Calu3 (cell line): Measurements from ENCODE around the gene AGPAT4. TPM values are rescaled to one million over a fixed set of nuclear protein-coding genes. Genes with fewer than 3 reads are reported as not detected.

Experiments used
- BruUV-seq: library from RNA; stranded (reverse); fragments of 400-500 nt; replicated peaks from 2 replicates; lab custom pipeline; 2021; lab: Mats Ljungman, UMichigan
- CTCF ChIA-PET: fragments of 300-600 bp; sonication (Branson Sonifier 250); formaldehyde crosslinking; loops from one replicate; lab custom pipeline; 2022; ENCODE audit warnings: antibody characterized with exemption; lab: Charles Lee
- DNase-seq: peaks from one replicate; pipeline ENCODE4 v3.0.0; 2022
- H3K27ac Mint-ChIP-seq: one replicate; pipeline ENCODE4 v1.8.0; 2022; ENCODE audit warnings: mixed read lengths; ENCODE audit not compliant: unreplicated experiment
- H3K27me3 Mint-ChIP-seq: one replicate; pipeline ENCODE4 v1.8.0; 2022; ENCODE audit warnings: mixed read lengths; ENCODE audit not compliant: unreplicated experiment
- H3K36me3 Mint-ChIP-seq: one replicate; pipeline ENCODE4 v1.8.0; 2022; ENCODE audit warnings: mild to moderate bottlenecking, moderate library complexity, mixed read lengths; ENCODE audit not compliant: insufficient read depth, unreplicated experiment
- H3K4me1 Mint-ChIP-seq: one replicate; pipeline ENCODE4 v1.8.0; 2022; ENCODE audit warnings: mild to moderate bottlenecking, low read depth, mixed read lengths; ENCODE audit not compliant: unreplicated experiment
- H3K4me3 Mint-ChIP-seq: one replicate; pipeline ENCODE4 v1.8.0; 2022; ENCODE audit warnings: mild to moderate bottlenecking, low read depth, moderate library complexity, mixed read lengths; ENCODE audit not compliant: unreplicated experiment
- H3K9me3 Mint-ChIP-seq: one replicate; pipeline ENCODE4 v1.8.0; 2022; ENCODE audit warnings: low read depth, mixed read lengths; ENCODE audit not compliant: unreplicated experiment
- intact Hi-C: fragments of 100-400 bp; cut with micrococcal nuclease; formaldehyde crosslinking; loops from one replicate; pipeline ENCODE4 v1.10.0; 2022; ENCODE audit not compliant: unreplicated experiment
- total RNA-seq: library from RNA; stranded (reverse); gene quantifications from 2 replicates; pipeline ENCODE4 v1.2.3, GENCODE V29; 2022
- TF ChIP-seq, protein P1 (sequence below): fragments of 200-600 bp; IDR thresholded peaks from one replicate; pipeline ENCODE4 v1.8.0; 2022; ENCODE audit warnings: antibody characterized with exemption; ENCODE audit not compliant: unreplicated experiment

AGPAT4 gene
- total RNA-seq, 1 experiment from 2014 or later = 11.3 TPM

DNA sequence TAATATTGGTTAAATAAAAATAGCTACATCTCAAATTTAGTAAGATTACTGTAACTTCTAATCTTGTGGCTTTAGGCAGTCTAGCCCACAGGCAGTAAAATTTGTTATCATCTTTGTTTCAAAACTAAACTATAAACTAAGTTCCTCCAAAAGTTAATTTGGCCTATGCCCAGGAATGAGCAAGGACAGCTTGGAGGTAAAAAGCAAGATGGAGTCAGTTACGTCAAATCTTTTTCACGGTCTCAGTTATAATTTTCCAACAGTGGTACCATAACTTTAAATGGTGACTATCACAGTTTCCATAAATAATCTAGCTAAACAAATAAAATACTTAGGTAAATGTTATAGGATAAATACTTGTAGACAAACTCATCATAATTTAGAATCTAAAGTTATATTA is 63.0 kb downstream of the AGPAT4 start:
- Mint-ChIP-seq H3K4me3 (no peak overlapping the region), H3K9me3 (peaks cover 23% of the 10 kb centered on the region), H3K27me3 (no peaks in the 10 kb centered on the region), H3K36me3 (peaks cover 4% of the 10 kb centered on the region), H3K4me1 (no peaks in the 10 kb centered on the region), H3K27ac (no peak overlapping the region)
- CTCF ChIA-PET = no interaction called here
- DNase-seq = no peak
- BruUV-seq = no TSS peak
- intact Hi-C loops = no loop called here
- TF ChIP-seq, protein P1, sequence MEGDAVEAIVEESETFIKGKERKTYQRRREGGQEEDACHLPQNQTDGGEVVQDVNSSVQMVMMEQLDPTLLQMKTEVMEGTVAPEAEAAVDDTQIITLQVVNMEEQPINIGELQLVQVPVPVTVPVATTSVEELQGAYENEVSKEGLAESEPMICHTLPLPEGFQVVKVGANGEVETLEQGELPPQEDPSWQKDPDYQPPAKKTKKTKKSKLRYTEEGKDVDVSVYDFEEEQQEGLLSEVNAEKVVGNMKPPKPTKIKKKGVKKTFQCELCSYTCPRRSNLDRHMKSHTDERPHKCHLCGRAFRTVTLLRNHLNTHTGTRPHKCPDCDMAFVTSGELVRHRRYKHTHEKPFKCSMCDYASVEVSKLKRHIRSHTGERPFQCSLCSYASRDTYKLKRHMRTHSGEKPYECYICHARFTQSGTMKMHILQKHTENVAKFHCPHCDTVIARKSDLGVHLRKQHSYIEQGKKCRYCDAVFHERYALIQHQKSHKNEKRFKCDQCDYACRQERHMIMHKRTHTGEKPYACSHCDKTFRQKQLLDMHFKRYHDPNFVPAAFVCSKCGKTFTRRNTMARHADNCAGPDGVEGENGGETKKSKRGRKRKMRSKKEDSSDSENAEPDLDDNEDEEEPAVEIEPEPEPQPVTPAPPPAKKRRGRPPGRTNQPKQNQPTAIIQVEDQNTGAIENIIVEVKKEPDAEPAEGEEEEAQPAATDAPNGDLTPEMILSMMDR = no peak

DNA sequence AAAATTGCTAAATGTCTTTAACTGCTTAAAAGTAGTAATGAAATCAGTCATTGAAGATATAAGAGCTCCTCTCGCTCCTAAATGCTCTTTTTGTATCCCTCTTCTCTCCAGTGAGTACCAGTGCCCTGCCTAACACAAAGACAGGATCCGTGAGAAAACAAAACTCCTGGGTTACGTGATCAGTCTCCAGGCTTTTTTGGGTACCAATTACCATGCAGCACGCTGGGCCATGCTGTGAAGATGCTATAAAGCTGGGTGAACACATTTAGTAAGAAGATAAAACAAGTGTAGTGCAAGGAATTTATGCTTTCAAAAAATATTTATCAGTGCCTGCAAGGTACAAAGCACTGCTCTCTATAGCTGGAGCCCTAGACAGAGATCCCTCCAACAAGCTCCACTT is 66.7 kb downstream of the AGPAT4 start:
- TF ChIP-seq, protein P1 = no peak
- Mint-ChIP-seq H3K9me3 (peaks cover 20% of the 10 kb centered on the region), H3K4me1 (no peaks in the 10 kb centered on the region), H3K27me3 (no peaks in the 10 kb centered on the region), H3K4me3 (no peak overlapping the region), H3K36me3 (no peaks in the 10 kb centered on the region), H3K27ac (no peak overlapping the region)
- DNase-seq = no peak
- intact Hi-C loops = no loop called here
- no TSS peak for BruUV-seq
- CTCF ChIA-PET = no interaction called here

DNA sequence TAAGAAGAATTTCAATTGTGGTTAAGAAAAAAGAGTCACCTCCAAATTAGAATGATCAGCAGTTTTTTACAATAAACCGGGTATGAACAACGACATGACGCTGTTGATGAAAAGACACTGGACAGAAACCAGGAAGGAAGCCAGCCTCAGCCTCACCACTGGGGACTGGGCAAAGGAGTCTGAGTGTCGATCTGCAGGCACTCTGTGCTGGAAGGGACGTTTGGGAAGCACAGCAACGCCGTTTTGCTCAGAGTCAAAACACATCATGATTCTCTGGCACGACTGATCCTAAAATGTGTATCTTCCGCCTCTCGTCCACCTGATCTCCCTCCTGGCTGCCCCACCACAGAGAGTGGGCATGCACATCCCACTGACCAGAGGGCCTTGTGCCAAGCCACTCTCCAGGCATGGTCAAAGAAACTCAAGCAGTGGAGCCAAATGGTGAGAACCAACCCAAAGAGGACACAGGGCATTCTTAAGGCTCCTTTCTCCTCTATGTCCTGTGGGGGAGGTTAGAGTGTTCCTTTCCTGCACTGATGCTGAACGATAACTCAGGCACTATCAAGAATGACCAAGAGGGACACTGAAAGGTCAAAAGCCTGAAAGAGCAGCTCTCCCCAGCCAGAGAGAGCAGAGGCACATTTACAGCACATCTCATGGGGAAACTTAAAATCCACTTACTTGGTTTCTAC is 68.8 kb downstream of the AGPAT4 start:
- H3K9me3 Mint-ChIP-seq = peaks cover 17% of the 10 kb centered on the region
- BruUV-seq = no TSS peak
- CTCF ChIA-PET = no interaction called here
- TF ChIP-seq, protein P1 = no peak
- H3K27me3 Mint-ChIP-seq = no peaks in the 10 kb centered on the region
- no peaks in the 10 kb centered on the region for H3K36me3 Mint-ChIP-seq
- intact Hi-C loops = no loop called here
- H3K4me1 Mint-ChIP-seq = no peaks in the 10 kb centered on the region
- DNase-seq = no peak
- no peak overlapping the region for H3K4me3 Mint-ChIP-seq
- no peak overlapping the region for H3K27ac Mint-ChIP-seq

DNA sequence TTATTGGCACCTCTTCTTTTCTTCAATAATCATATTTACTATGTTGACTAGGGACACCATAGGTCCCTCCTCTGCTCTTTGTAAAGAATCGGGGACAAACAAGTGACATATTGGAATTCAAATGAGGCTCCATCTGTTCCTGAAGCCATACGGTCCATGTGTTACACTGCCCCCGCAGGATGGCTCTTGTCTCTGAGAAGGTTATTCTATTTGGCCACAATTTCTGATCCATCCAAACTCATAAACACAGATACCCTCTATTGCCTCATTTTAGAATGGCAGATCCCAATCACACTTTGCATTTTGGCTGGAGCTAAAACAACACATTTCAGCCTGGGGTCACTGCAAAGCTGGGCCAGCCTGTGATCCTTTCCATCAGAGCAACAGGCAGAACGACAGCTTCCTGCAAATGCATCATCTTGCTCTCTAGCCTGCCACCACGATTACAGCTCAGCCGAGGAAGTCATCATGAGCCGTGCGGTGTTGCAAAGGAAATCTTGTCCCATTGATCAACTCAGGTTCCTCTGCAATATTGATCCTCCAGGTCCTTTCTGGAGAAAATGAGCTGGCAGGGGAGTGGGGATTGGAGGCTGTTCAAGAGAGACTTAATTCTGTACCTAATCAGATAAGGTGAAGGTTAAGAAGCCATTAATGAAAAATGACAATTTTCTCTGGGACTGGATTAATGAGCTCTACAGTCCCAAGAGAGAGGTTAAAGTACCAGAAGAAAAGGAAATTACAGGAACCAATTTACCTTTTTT is 73.1 kb downstream of the AGPAT4 start:
- peaks cover 4% of the 10 kb centered on the region for H3K36me3 Mint-ChIP-seq
- H3K27ac Mint-ChIP-seq = no peak overlapping the region
- no peaks in the 10 kb centered on the region for H3K27me3 Mint-ChIP-seq
- DNase-seq = no peak
- no peak overlapping the region for H3K4me3 Mint-ChIP-seq
- H3K4me1 Mint-ChIP-seq = no peaks in the 10 kb centered on the region
- H3K9me3 Mint-ChIP-seq = peaks cover 3% of the 10 kb centered on the region
- TF ChIP-seq, protein P1 = no peak
- BruUV-seq = no TSS peak
- CTCF ChIA-PET = no interaction called here
- intact Hi-C loops = no loop called here
